Measurements from ENCODE around the gene UTY. TPM values are rescaled to one million over a fixed set of nuclear protein-coding genes. Genes with fewer than 3 reads are reported as not detected.

UTY gene
- total RNA-seq, 1 donor from 2014 or later, result not detected

DNA sequence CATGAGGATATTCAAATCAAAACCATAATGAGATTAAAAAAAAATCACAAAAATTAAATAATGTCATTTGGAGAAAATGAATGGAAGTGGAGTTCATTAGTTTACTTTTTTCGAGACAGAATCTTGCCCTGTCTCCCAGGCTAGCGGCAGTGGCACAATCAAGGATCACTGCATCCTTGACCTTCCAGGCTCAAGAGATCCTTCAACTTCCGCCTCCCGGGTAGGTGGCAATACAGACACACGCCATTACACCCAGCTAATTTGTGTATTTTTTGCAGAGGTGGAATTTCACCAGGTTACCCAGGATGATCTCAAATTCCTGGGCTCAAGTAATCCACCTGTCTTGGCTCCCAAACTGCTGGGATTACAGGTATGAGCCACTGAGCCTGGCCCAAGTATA, 236.1 kb downstream of the UTY start:
- no peak overlapping the region for H3K4me3 Mint-ChIP-seq (ENCODE audit: low read depth)
- H3K9me3 Mint-ChIP-seq (ENCODE audit: low read depth), result no peaks in the 10 kb centered on the region
- H3K36me3 Mint-ChIP-seq (ENCODE audit: insufficient read depth), result no peaks in the 10 kb centered on the region
- no peaks in the 10 kb centered on the region for H3K4me1 Mint-ChIP-seq (ENCODE audit: low read depth)
- H3K27me3 Mint-ChIP-seq, result no peaks in the 10 kb centered on the region
- TF ChIP-seq, protein P1, sequence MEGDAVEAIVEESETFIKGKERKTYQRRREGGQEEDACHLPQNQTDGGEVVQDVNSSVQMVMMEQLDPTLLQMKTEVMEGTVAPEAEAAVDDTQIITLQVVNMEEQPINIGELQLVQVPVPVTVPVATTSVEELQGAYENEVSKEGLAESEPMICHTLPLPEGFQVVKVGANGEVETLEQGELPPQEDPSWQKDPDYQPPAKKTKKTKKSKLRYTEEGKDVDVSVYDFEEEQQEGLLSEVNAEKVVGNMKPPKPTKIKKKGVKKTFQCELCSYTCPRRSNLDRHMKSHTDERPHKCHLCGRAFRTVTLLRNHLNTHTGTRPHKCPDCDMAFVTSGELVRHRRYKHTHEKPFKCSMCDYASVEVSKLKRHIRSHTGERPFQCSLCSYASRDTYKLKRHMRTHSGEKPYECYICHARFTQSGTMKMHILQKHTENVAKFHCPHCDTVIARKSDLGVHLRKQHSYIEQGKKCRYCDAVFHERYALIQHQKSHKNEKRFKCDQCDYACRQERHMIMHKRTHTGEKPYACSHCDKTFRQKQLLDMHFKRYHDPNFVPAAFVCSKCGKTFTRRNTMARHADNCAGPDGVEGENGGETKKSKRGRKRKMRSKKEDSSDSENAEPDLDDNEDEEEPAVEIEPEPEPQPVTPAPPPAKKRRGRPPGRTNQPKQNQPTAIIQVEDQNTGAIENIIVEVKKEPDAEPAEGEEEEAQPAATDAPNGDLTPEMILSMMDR (IDR thresholded peaks at IDR 0.05; ENCODE audit: unreplicated experiment), result no peak
- H3K27ac Mint-ChIP-seq, result no peak overlapping the region
- no peak for DNase-seq (ENCODE audit: low spot score, unreplicated experiment)

DNA sequence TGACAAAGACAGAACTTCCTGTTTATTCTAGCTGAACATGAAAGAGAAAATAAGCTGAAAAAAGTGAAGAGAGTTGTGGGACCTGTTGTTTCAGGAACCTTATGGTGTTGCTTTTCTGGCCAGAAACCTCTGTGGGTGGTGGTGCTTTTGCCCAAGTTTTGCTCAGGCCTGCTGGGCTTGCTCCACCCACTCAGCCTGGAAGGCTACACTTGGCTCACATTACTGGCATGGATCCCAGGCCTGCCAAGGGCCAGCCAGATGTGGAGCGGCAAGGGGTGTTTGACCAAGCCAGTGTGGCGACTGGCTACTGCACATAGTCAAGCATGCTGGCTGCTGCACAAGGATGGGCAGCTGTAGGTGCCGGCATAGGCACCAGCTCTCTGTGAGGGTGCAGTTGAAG, 245.9 kb downstream of the UTY start:
- Mint-ChIP-seq H3K9me3 (ENCODE audit: low read depth) (no peaks in the 10 kb centered on the region), H3K27ac (no peak overlapping the region), H3K27me3 (no peaks in the 10 kb centered on the region), H3K36me3 (ENCODE audit: insufficient read depth) (no peaks in the 10 kb centered on the region), H3K4me3 (ENCODE audit: low read depth) (no peak overlapping the region), H3K4me1 (ENCODE audit: low read depth) (no peaks in the 10 kb centered on the region)
- no peak for DNase-seq (ENCODE audit: low spot score, unreplicated experiment)
- TF ChIP-seq, protein P1 (IDR thresholded peaks at IDR 0.05; ENCODE audit: unreplicated experiment), result no peak

DNA sequence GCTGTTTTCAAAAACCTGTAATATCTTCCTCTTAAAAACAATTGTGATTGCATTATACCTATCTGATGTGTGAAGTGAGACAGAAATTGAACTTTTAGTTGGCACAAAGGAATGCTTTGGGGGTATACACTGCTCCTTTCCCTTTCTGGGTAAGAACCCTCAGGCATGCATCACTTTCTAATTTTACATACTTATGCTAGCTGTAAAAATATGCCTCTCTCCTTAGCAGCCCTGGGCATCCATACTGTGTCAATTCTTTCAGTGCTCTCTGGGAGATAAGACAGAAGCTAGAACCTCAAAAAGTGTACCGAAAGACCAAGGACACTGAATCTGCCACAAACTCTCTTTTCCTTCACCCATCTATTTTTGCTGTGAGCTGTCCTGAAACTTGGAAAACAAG, 246.7 kb downstream of the UTY start:
- no peak for DNase-seq (ENCODE audit: low spot score, unreplicated experiment)

DNA sequence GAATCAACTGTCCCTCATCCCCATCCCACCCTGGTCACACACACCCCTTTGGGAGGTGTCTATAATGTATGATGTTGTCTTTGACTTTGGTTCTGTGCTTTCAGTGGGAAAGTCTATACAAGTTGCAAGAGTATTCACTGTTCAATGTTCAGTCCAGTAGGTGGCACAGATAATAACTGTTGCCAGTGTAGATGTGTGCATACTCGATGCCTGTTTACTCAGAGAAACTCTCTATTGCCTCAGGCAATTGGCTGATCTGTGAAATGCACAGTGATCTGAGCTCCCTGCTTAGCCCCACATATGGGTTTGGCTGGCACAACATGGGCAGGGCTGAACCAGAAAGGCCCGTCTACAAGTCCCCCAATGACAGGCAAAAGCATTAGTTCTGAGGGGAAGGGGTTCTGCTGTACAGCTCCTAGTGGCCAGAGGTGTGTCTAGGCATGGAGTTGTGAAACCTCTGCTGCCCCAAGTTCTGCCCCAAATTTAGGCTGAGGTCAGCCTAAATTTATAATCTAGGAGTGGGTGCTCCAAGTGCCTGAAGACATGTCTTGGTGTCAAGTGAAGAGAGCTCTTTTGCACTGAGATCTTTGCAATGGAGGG, 252.4 kb downstream of the UTY start:
- TF ChIP-seq, protein P1 (IDR thresholded peaks at IDR 0.05; ENCODE audit: unreplicated experiment), result no peak
- Mint-ChIP-seq H3K4me3 (ENCODE audit: low read depth) (no peak overlapping the region), H3K27ac (no peak overlapping the region), H3K4me1 (ENCODE audit: low read depth) (no peaks in the 10 kb centered on the region), H3K27me3 (no peaks in the 10 kb centered on the region), H3K9me3 (ENCODE audit: low read depth) (no peaks in the 10 kb centered on the region), H3K36me3 (ENCODE audit: insufficient read depth) (no peaks in the 10 kb centered on the region)
- DNase-seq (ENCODE audit: low spot score, unreplicated experiment), result no peak

More for the DNA sequence above, 246.7 kb downstream of the UTY start:
- Mint-ChIP-seq H3K4me1 (ENCODE audit: low read depth) (no peaks in the 10 kb centered on the region), H3K4me3 (ENCODE audit: low read depth) (no peak overlapping the region), H3K9me3 (ENCODE audit: low read depth) (no peaks in the 10 kb centered on the region), H3K27ac (no peak overlapping the region), H3K27me3 (no peaks in the 10 kb centered on the region), H3K36me3 (ENCODE audit: insufficient read depth) (no peaks in the 10 kb centered on the region)
- TF ChIP-seq, protein P1 (IDR thresholded peaks at IDR 0.05; ENCODE audit: unreplicated experiment), result no peak

DNA sequence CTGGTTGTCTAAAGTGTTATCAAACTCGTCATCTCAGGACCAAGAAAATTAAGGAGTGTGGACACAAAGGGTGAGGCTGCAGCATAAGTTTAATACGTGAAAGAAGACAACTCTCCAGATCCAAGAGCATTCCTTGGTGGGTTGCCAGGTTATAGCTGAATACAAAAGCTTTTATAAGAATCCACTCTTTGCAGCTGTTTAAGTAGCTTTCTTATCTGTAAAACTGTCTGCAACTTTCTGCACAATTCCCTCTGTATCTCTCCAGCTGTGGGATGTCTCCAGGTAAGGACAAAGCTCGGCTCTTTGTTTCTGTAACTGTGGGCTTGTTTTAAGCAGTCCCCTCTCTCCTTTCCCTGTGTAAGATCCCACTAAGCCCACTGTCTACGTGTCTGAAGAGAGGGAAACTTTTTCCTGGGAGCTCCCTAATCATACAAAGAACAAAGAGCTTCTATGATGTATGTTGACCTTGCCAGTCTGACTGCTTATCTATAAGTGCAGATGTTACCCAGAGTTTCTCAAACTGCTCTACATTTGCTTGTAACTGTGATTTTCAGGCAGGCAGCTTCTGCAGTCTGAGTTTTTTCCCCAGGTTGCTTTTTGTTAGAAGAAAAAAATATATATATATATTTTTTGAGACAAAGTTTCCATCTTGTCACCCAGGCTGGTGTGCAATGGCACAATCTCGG, 268.7 kb downstream of the UTY start:
- no peak for DNase-seq (ENCODE audit: low spot score, unreplicated experiment)
- Mint-ChIP-seq H3K27ac (no peak overlapping the region), H3K27me3 (no peaks in the 10 kb centered on the region), H3K9me3 (ENCODE audit: low read depth) (no peaks in the 10 kb centered on the region), H3K4me3 (ENCODE audit: low read depth) (no peak overlapping the region), H3K36me3 (ENCODE audit: insufficient read depth) (no peaks in the 10 kb centered on the region), H3K4me1 (ENCODE audit: low read depth) (no peaks in the 10 kb centered on the region)
- TF ChIP-seq, protein P1 (IDR thresholded peaks at IDR 0.05; ENCODE audit: unreplicated experiment), result no peak
